ENCODE data around the gene PTPRK.
"Not testable (repeated sequence)": the region's sequence is repeated elsewhere in the genome, so short reads cannot be mapped to it uniquely, and the experiment has no call there.

Gene PTPRK

DNA sequence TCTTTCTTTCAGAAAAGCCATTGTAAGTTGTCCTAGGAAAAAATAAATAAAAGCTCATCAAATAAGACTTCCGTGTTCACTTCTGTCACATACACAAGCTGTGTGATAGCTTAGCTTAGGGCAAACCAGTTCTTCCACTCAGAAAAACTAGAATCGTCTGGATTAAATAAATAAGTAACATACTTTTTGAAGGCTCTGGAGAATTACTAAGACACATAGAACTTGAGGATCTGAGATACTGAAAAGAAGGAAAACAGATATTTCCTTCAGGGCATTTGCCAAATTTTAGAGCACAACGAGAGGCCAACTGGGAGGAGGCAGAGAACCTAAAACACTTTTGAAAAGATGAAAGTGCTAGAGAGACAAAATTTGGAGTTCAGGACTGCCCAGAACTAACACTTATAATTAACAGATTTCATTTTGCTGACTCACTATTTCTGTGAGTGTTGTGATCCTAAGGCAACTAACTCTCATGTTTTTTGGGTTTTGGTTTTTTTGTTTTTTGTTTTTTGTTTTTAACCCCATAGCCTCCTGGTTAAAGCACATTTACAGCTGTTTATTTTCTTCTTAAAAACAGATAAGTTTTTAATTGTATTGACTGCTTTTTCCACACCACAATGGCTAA lies 580.8 kb downstream of the PTPRK start:
- no peak for DNase-seq

DNA sequence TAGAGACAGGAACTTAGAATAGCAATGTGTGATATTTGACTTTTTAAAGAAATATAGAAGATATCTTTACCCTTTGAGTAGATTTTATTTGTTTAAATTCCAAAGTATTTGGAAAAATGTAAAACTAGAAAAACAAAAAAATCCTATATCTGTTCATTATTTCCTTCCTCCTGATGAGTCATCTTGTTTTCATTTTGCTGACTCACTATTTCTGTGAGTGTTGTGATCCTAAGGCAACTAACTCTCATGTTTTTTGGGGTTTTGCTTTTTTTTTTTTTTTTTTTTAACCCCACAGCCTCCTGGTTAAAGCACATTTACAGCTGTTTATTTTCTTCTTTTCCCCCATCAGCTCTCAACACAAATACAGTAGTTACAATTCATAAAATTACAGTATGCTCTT lies 581.7 kb downstream of the PTPRK start:
- DNase-seq: no peak

DNA sequence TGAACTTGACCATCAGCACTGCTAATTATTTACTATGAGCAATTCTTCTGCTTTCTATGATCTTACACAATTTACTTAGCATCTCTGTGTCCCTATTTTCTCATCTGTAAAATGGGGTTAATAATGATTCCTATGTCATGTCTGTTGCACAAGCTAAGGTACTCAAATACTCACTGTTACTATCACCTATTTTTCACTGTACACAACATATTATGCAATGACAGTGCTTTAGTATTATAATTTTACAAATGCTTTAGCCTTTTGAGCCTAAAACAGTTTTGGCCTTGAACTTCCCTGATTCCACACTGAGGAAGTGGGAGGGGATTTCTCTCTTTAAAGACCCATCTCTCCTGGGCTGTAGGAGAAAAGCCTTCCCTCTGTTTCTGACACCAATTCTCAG lies 582.7 kb downstream of the PTPRK start:
- no peak for DNase-seq

DNA sequence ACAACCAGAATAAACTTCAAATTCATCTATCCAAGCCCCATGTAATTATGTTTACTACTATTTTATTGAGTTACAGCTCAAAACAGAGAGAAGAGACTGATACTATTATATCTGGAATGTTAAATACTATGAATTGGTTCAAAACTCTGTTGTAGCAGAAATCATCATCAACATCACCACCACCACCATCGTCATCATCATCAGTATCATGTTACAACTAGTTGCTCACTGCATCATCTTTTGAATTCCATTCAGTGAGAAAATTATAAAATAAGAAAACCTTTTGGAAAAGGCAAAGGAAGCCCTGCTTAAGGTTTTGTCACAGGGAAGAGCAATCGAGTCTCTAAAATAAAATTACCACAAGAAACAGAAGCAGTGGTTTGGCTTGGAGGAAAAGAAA lies 583.3 kb downstream of the PTPRK start:
- no peak for DNase-seq

DNA sequence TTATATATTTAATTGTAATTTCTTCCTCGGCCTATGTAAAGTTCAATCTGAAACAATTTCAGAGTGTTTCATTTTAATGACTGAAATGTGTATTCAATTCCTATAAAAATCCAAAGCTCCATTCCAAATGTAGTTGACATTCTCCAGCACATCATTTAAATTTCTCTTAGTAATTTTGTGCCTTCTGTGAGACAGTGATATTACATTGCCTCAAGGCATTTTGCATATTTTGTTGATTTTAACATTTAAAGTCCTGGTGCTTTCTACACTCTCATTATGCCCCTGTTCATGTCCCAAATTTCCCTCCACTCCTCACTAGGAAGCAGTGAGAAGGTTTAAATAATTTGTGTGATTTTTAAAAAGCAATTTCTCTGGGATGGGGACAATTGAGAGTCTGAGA lies 585.4 kb downstream of the PTPRK start:
- no peak for DNase-seq

DNA sequence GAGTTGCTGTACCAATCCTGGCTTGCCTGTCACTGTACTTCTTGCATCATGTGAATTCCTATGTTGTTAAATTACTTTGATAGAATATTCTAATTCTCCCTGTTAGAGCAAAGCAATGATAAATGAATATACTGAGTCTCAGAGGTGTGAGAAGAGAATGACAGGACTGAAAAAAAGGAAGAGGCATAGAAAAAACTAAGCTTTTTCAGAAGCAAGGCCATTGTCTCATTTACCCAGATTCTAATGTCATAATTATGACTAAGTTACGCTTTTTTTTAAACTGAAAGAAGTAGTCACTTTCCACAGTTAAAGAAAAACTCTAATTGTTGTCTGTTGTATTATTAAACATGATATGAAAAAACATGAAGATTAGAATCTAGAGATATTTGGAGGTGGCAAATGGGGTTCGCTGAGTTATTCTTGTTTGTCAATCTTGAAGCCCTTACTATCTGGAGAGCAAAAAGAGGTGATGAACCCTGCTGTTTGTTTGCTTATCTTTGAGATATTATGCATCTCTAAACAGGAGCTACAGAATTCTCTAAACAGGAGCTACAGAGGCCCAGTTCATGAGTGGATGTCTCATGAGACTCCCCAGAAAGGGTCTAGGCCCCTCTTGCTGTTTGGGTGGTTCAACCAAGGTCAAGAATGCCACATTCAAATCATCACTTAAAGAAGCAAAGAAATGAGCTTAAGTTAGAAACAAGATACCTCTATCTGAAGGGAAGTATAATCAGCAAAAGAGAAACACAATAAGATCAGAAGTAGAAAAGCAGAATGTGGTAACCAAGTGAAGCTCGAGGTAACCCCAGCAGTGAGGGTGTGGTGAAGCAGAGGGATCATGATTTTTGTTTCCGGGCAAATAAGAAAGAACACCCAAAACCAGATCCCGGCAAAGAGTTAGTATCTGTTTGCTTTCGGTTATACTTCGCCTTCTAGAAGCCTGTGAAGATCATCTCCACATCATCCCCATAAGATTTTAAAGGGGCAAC lies 586.3 kb downstream of the PTPRK start:
- no peak for DNase-seq

DNA sequence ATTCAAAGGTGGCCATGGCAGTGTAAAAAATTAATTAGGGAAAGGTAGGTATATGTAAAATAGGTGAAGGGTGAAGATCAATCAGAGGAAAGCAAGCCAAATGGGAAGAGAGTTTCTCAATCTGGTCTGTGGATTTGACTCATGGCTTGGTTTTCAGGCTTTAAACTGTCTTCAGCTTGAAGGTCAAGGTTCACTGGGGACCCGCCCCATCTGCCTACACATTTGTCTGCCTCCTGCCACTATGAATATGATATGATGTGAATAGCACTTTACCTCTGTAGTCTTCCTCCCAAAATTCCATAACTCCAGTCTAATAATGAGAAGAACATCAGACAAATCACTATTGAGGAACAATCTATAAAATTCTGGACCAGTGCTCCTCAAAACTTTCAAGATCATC lies 587.3 kb downstream of the PTPRK start:
- no peak for DNase-seq

DNA sequence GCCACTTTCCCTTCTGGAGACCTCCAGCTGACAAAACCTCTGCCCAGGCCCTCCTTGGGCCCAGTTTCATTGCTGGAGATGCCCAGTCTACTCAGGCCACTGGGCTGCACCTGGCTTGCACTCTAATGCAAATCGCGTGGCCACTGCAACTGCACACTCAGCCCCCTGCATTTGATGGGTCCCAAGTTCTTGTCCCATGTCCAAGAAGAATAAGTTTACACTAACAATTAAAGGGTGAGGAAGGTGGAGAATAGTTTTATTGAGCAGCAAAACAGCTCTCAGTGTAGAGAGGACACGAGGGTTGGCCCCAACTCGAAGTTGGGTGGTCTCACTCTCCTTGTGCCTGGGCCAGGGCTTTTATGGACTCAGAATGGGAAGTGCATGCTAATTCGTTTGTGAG lies 587.7 kb downstream of the PTPRK start:
- no peak for DNase-seq

DNA sequence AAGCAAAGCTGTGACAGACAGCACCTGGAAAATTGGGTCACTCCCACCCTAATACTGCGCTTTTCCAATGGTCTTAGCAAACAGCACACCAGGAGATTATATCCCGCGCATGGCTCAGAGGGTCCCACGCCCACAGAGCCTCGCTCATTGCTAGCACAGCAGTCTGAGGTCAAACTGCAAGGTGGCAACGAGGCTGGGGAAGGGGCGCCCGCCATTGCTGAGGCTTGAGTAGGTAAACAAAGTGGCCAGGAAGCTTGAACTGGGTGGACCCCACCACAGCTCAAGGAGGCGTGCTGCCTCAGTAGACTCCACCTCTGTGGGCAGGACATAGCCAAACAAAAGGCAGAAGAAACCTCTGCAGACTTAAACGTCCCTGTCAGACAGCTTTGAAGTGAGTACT lies 594.0 kb downstream of the PTPRK start:
- DNase-seq: not testable (repeated sequence)

DNA sequence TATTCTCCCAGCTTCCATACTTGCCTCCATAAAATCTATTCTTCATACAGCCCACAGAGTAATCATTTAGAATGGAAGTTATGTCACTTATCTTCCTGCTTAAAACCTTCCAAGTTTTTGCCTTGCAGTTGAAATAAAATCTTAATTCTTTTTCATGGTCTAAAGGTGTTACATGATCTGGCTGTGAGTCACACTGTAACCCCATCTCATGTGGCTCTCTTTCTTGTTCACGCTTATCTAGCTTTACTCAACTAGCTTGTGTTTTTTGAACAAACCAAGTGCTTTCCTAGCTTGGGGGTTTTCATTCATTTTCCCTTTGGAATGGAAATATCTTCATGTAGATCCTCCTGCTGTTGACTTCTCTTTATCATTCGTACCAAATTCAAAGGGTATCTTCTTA lies 596.0 kb downstream of the PTPRK start:
- no peak for DNase-seq

DNA sequence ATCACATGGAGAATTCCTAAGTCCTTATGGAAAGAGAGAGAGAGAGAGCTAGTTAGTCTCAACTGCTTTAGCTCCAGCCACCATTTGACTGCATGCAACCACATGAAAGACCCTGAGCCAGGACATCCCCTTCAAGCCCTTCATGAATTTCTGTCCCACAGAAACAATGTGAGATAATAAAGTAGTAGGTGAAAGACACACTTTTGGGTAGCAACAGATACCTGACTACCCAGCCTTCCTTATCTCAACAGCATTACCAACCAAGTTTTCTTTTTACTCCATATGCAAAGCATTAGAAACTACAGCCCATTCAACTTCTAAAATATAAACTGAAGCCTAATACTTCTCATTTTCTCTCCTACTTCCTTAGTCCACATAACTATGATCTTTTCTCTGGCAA lies 596.4 kb downstream of the PTPRK start:
- no peak for DNase-seq

DNA sequence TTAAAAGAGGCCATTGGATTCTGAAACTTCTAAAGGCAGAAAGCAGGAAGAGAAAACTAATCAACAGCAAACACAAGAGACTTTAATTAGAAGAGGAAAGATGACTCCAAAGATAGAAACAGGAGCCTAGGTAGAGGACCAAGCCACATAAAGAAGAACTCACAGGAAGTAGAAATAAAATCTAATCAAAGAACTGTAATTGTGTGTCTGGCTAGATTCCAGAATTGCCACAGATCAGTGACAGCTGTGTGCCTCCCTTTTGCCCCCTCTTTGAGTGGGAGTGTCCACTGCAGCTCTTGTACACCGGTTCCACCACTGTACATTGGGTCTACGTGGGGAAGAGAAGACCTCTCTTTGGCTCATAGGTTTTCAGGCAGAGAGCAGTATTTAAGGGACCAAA lies 597.3 kb downstream of the PTPRK start:
- no peak for DNase-seq

DNA sequence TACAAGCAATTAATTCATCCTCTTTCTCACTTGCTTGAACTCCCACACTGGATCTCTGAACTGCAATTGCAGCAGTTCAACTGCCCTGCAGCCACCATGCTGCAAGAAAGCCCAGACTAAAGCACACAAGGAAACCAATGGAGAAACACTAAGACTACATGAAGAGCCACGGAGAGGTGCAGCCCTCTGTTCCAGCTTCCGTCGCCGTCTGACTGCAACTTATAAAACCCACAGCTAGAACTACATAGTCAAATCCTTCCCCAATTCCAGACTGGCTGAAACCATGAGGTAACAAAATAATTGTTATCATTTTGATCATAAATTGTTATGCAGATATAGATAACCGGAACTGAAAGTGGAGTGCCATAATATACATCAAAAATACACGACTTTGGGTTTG lies 598.4 kb downstream of the PTPRK start:
- no peak for DNase-seq

DNA sequence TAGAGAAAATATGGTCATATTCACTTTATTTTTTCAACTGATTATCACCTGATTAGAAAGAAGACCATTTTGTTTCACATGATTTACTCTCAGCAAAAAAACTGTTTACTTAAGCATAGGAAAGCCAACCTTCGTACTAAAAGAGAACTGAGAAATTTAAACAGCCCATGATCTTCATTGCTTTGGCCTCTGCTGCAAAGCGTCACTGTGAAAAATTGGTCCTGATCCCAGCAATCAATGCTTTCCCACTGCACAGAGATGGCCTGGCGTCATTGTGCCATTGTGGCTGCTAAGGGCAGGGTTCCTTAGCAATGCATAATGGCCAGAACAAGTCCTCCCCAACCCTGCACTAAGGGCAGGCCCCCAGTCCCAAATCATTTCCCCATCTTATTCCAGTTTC lies 599.6 kb downstream of the PTPRK start:
- no peak for DNase-seq

Data from NCI-H2029 treated with DMSO at 0.1 percent for 48 hours (cell line).